Spleen (tissue), 7 donors: Measurements from ENCODE around the gene PPP2R1B.

Experiments
- POLR2A ChIP-seq, 3 donors: fragments of 450-650 bp; IDR thresholded peaks; one replicate each; pipeline ENCODE4 v1.5.1; 2017; ENCODE audit warnings: antibody characterized with exemption in 3 of 3, mild to moderate bottlenecking in 1 of 3
- TF ChIP-seq, protein P1 (sequence below), 11 experiments: fragments of 200-600 bp in 7 of 11; fragments of 450-650 bp in 4 of 11; sonication (generic) in 4 of 11; IDR thresholded peaks in 8 of 11; conservative IDR thresholded peaks in 3 of 11; 1 replicate in 7 of 11; 2 replicates in 4 of 11; pipeline versions ENCODE4 v1.4.0 to v1.8.0; 2016 to 2021; ENCODE audit warnings: antibody characterized with exemption in 11 of 11, inconsistent platforms in 4 of 11, mild to moderate bottlenecking in 1 of 11
- donor health status: DM: no; HTN: no; CAD: no; lungs with moderate emphysema.
- donor health status: DM: no; HTN: no; CAD: no.
- donor health status: DM: no; HTN: no; CAD: no.

- TF ChIP-seq POLR2A (IDR thresholded peaks at IDR 0.05) = no peak
- TF ChIP-seq, protein P1, sequence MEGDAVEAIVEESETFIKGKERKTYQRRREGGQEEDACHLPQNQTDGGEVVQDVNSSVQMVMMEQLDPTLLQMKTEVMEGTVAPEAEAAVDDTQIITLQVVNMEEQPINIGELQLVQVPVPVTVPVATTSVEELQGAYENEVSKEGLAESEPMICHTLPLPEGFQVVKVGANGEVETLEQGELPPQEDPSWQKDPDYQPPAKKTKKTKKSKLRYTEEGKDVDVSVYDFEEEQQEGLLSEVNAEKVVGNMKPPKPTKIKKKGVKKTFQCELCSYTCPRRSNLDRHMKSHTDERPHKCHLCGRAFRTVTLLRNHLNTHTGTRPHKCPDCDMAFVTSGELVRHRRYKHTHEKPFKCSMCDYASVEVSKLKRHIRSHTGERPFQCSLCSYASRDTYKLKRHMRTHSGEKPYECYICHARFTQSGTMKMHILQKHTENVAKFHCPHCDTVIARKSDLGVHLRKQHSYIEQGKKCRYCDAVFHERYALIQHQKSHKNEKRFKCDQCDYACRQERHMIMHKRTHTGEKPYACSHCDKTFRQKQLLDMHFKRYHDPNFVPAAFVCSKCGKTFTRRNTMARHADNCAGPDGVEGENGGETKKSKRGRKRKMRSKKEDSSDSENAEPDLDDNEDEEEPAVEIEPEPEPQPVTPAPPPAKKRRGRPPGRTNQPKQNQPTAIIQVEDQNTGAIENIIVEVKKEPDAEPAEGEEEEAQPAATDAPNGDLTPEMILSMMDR (IDR thresholded peaks at IDR 0.05 in 8 of 11, conservative IDR thresholded peaks at IDR 0.05 in 3 of 11) = no peak
These were observed 18.0 kb downstream of the PPP2R1B start for GRCh38 chr11:111748035-111748804.
